HCT116 (cell line): ENCODE results near the gene IDI1. TPM values are rescaled to one million over a fixed set of nuclear protein-coding genes. Genes with fewer than 3 reads are reported as not detected.

Experiments used
- ATAC-seq: fragments of 200-7000 bp; cut with Tn5 transposase; 2 replicates; pipeline ENCODE4 v1.9.1; 2020; ENCODE audit warnings: mild to moderate bottlenecking, moderate library complexity
- BruUV-seq: library from RNA; stranded (reverse); fragments of 400-500 nt; replicated peaks from 2 replicates; lab custom pipeline; 2021; lab: Mats Ljungman, UMichigan
- CTCF ChIA-PET: fragments of 300-600 bp; sonication (Branson Sonifier 250); formaldehyde crosslinking; loops from one replicate; lab custom pipeline; 2021; ENCODE audit warnings: antibody characterized with exemption; lab: Charles Lee
- POLR2A ChIA-PET: fragments of 300-600, 350-600 bp; sonication (Branson Sonifier 250); formaldehyde crosslinking; loops from one replicate; lab custom pipeline; 2021; ENCODE audit warnings: antibody characterized with exemption; lab: Charles Lee
- RAD21 ChIA-PET, 2 experiments: fragments of 300-600 bp; sonication (Branson Sonifier 250); formaldehyde crosslinking; loops; one replicate each; lab custom pipeline; 2023; ENCODE audit warnings: low total read pairs in 2 of 2; ENCODE audit not compliant: uncharacterized antibody in 2 of 2, unreplicated experiment in 2 of 2, low non-redundant PET in 1 of 2; lab: Charles Lee
- DNase-seq: peaks from one replicate; pipeline ENCODE4 v3.0.0-alpha.2; 2010; ENCODE audit warnings: low read depth, low spot score
- H2AFZ ChIP-seq: fragments of 200-600 bp; shearing (Covaris generic), sonication (generic); 2 replicates; pipeline ENCODE4 v1.6.1; 2017; ENCODE audit warnings: low read depth, mixed run types, mixed read lengths, antibody characterized with exemption, low read length; ENCODE audit not compliant: poor library complexity, severe bottlenecking
- H3K27ac ChIP-seq: 2 replicates; pipeline ENCODE4 v1.5.1; 2012; ENCODE audit warnings: low read depth, low read length
- H3K27me3 ChIP-seq: fragments of 200-600 bp; sonication (generic); 2 replicates; pipeline ENCODE4 v1.6.1; 2016; ENCODE audit warnings: mixed run types, low read length, mixed read lengths; ENCODE audit not compliant: insufficient read depth
- H3K36me3 ChIP-seq, 2 experiments: fragments of 200-500 bp in 1 of 2; fragments of 200-600 bp in 1 of 2; sonication (Bioruptor generic) in 1 of 2; sonication (generic) in 1 of 2; 2 replicates each; pipeline versions ENCODE4 v1.5.1 to v1.6.1; 2014 to 2016; ENCODE audit warnings: low read length in 2 of 2, inconsistent platforms in 1 of 2, mixed read lengths in 1 of 2, mixed run types in 1 of 2; ENCODE audit not compliant: insufficient read depth in 2 of 2, control insufficient read depth in 1 of 2
- H3K4me1 ChIP-seq, 2 experiments: fragments of 200-600 bp in 1 of 2; sonication (generic) in 1 of 2; 2 replicates each; pipeline versions ENCODE4 v1.5.1 to v1.6.1; 2012 to 2017; ENCODE audit warnings: low read length in 2 of 2, inconsistent platforms in 1 of 2, mild to moderate bottlenecking in 1 of 2, mixed read lengths in 1 of 2, mixed run types in 1 of 2, moderate library complexity in 1 of 2; ENCODE audit not compliant: insufficient read depth in 2 of 2, control insufficient read depth in 1 of 2
- H3K4me2 ChIP-seq: fragments of 200-600 bp; sonication (generic); 2 replicates; pipeline ENCODE4 v1.6.1; 2017; ENCODE audit warnings: mixed run types, low read length, mixed read lengths
- H3K4me3 ChIP-seq, 2 experiments: fragments of 200-600 bp in 1 of 2; sonication (generic) in 1 of 2; replicated peaks in 1 of 2; 2 replicates each; pipeline ENCODE4 v1.5.1; 2011 to 2016; ENCODE audit warnings: low read length in 2 of 2, control low read depth in 1 of 2, low read depth in 1 of 2, mild to moderate bottlenecking in 1 of 2, mixed read lengths in 1 of 2, mixed run types in 1 of 2
- H3K79me2 ChIP-seq: fragments of 200-600 bp; sonication (generic); 2 replicates; pipeline ENCODE4 v1.6.1; 2017; ENCODE audit warnings: mild to moderate bottlenecking, mixed run types, low read length, moderate library complexity, mixed read lengths; ENCODE audit not compliant: insufficient read depth
- H3K9ac ChIP-seq: fragments of 200-600 bp; sonication (generic); 2 replicates; pipeline ENCODE4 v1.6.1; 2016; ENCODE audit warnings: low read length, mixed read lengths
- H3K9me2 ChIP-seq: fragments of 200-600 bp; sonication (generic), shearing (Covaris generic); 2 replicates; pipeline ENCODE4 v1.6.1; 2017; ENCODE audit warnings: mixed run types, mild to moderate bottlenecking, moderate library complexity; ENCODE audit not compliant: insufficient read depth
- H3K9me3 ChIP-seq, 2 experiments: fragments of 200-500 bp in 1 of 2; fragments of 200-600 bp in 1 of 2; sonication (Bioruptor generic) in 1 of 2; sonication (generic) in 1 of 2; 2 replicates each; pipeline ENCODE4 v1.6.1; 2014 to 2017; ENCODE audit warnings: low read length in 2 of 2, mixed read lengths in 2 of 2, inconsistent platforms in 1 of 2, low read depth in 1 of 2, mild to moderate bottlenecking in 1 of 2, mixed run types in 1 of 2, moderate library complexity in 1 of 2; ENCODE audit not compliant: control insufficient read depth in 1 of 2, insufficient read depth in 1 of 2
- H4K20me1 ChIP-seq: fragments of 200-600 bp; sonication (generic), shearing (Covaris generic); 2 replicates; pipeline ENCODE4 v1.6.1; 2017; ENCODE audit warnings: mixed run types, mild to moderate bottlenecking, moderate library complexity; ENCODE audit not compliant: insufficient read depth
- CBX3 ChIP-seq: IDR thresholded peaks from 2 replicates; pipeline ENCODE4 v1.6.1; 2012; ENCODE audit warnings: low read depth
- CEBPB ChIP-seq: IDR thresholded peaks from 2 replicates; pipeline ENCODE4 v1.6.1; 2012; ENCODE audit warnings: low read depth
- ELF1 ChIP-seq: IDR thresholded peaks from 2 replicates; pipeline ENCODE4 v1.6.1; 2012; ENCODE audit warnings: low read depth, borderline replicate concordance
- EZH2 ChIP-seq: fragments of 200-600 bp; sonication (generic); IDR thresholded peaks from 2 replicates; pipeline ENCODE4 v1.6.1; 2017; ENCODE audit warnings: antibody characterized with exemption, mixed run types
- FOSL1 ChIP-seq: IDR thresholded peaks from 2 replicates; pipeline ENCODE4 v1.6.1; 2012; ENCODE audit warnings: low read depth
- JUND ChIP-seq: IDR thresholded peaks from 2 replicates; pipeline ENCODE4 v1.6.1; 2012
- POLR2A ChIP-seq: IDR thresholded peaks from 2 replicates; pipeline ENCODE4 v1.7.0; 2011; ENCODE audit warnings: borderline replicate concordance; ENCODE audit not compliant: insufficient read depth, insufficient read length; ENCODE audit errors: extremely low read depth
- POLR2AphosphoS5 ChIP-seq: IDR thresholded peaks from 2 replicates; pipeline ENCODE4 v1.6.1; 2011; ENCODE audit warnings: mild to moderate bottlenecking, low read depth, low read length, moderate library complexity
- RAD21 ChIP-seq: IDR thresholded peaks from 2 replicates; pipeline ENCODE4 v1.6.1; 2012; ENCODE audit warnings: low read depth, mild to moderate bottlenecking
- SP1 ChIP-seq: IDR thresholded peaks from 2 replicates; pipeline ENCODE4 v1.6.1; 2012; ENCODE audit warnings: low read depth
- SRF ChIP-seq: IDR thresholded peaks from 2 replicates; pipeline ENCODE4 v1.6.1; 2012; ENCODE audit warnings: low read depth
- TCF7L2 ChIP-seq: IDR thresholded peaks from 2 replicates; pipeline ENCODE4 v1.7.0; 2011; ENCODE audit warnings: borderline replicate concordance, inconsistent platforms; ENCODE audit not compliant: insufficient read depth, insufficient read length; ENCODE audit errors: extremely low read depth
- ZBTB33 ChIP-seq: IDR thresholded peaks from 2 replicates; pipeline ENCODE4 v1.6.1; 2011; ENCODE audit warnings: mild to moderate bottlenecking, low read length, moderate library complexity; ENCODE audit not compliant: insufficient replicate concordance; ENCODE audit errors: extremely low read depth
- ZNF274 ChIP-seq: fragments of 200-500 bp; sonication (Bioruptor generic); IDR thresholded peaks from 2 replicates; pipeline ENCODE4 v1.6.1; 2014; ENCODE audit warnings: mild to moderate bottlenecking, low read depth, low read length, inconsistent platforms
- intact Hi-C: fragments of 100-400 bp; cut with micrococcal nuclease; formaldehyde crosslinking; loops from 2 replicates; pipeline ENCODE4 v1.10.0; 2022
- total RNA-seq: library from RNA; stranded (reverse); gene quantifications from one replicate; pipeline ENCODE4 v1.2.1, GENCODE V29; 2021; ENCODE audit not compliant: unreplicated experiment
- TF ChIP-seq, protein P1 (sequence below): IDR thresholded peaks from 2 replicates; pipeline ENCODE4 v1.6.1; 2012; ENCODE audit warnings: low read depth
- TF ChIP-seq, protein P2 (sequence below): IDR thresholded peaks from 2 replicates; pipeline ENCODE4 v1.6.1; 2012

The IDI1 gene
- total RNA-seq, 1 experiment from 2014 or later: 37.8 TPM

GRCh38 chr10:1026578-1026977, 22.3 kb downstream of the IDI1 start:
- Histone ChIP-seq H3K27me3 (no peaks in the 10 kb centered on the region), H3K79me2 (no peaks in the 10 kb centered on the region), H3K4me1 (no peaks in the 10 kb centered on the region), H4K20me1 (no peaks in the 10 kb centered on the region), H2AFZ (no peak overlapping the region), H3K4me3 (no peak overlapping the region), H3K27ac (no peak overlapping the region)
- CTCF ChIA-PET: no interaction called here
- POLR2A ChIA-PET: no interaction called here
- ATAC-seq (no peak), DNase-seq (no peak)
- intact Hi-C loops: no loop called here
- TF ChIP-seq, protein P1, sequence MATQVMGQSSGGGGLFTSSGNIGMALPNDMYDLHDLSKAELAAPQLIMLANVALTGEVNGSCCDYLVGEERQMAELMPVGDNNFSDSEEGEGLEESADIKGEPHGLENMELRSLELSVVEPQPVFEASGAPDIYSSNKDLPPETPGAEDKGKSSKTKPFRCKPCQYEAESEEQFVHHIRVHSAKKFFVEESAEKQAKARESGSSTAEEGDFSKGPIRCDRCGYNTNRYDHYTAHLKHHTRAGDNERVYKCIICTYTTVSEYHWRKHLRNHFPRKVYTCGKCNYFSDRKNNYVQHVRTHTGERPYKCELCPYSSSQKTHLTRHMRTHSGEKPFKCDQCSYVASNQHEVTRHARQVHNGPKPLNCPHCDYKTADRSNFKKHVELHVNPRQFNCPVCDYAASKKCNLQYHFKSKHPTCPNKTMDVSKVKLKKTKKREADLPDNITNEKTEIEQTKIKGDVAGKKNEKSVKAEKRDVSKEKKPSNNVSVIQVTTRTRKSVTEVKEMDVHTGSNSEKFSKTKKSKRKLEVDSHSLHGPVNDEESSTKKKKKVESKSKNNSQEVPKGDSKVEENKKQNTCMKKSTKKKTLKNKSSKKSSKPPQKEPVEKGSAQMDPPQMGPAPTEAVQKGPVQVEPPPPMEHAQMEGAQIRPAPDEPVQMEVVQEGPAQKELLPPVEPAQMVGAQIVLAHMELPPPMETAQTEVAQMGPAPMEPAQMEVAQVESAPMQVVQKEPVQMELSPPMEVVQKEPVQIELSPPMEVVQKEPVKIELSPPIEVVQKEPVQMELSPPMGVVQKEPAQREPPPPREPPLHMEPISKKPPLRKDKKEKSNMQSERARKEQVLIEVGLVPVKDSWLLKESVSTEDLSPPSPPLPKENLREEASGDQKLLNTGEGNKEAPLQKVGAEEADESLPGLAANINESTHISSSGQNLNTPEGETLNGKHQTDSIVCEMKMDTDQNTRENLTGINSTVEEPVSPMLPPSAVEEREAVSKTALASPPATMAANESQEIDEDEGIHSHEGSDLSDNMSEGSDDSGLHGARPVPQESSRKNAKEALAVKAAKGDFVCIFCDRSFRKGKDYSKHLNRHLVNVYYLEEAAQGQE: no peak
- TF ChIP-seq SRF (no peak), TCF7L2 (no peak), POLR2A (no peak)
- TF ChIP-seq, protein P2, sequence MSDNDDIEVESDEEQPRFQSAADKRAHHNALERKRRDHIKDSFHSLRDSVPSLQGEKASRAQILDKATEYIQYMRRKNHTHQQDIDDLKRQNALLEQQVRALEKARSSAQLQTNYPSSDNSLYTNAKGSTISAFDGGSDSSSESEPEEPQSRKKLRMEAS: no peak
- TF ChIP-seq, all 23 proteins: peak for 0
- Histone ChIP-seq H3K36me3 (no peaks in the 10 kb centered on the region), H3K9me2 (no peaks in the 10 kb centered on the region), H3K9ac (no peak overlapping the region), H3K9me3 (no peaks in the 10 kb centered on the region), H3K4me2 (no peak overlapping the region)
- RAD21 ChIA-PET: no interaction called here
- BruUV-seq: no TSS peak

GRCh38 chr10:1025683-1026082, 23.2 kb downstream of the IDI1 start, which contains the start of gene IDI2:
IDI2 (minus strand) TSS chr10:1025859; CDS start chr10:1024723, 1,136 bp downstream.
- ChIA-PET RAD21 (no interaction called here), CTCF (no interaction called here), POLR2A (no interaction called here)
- BruUV-seq: no TSS peak
- H3K9ac ChIP-seq: no peak within 1 kb of the TSS
- H3K4me2 ChIP-seq: no peak within 1 kb of the TSS
- H3K9me2 ChIP-seq: no peaks in the 10 kb centered on the region
- ATAC-seq (no peak), DNase-seq (no peak)
- no peaks in the 10 kb centered on the region for H3K79me2 ChIP-seq
- no peaks in the 10 kb centered on the region for H3K9me3 ChIP-seq
- H4K20me1 ChIP-seq: no peaks in the 10 kb centered on the region
- H3K4me3 ChIP-seq: no peak within 1 kb of the TSS
- H2AFZ ChIP-seq: no peak within 1 kb of the TSS
- H3K27ac ChIP-seq: no peak within 1 kb of the TSS
- no peaks in the 10 kb centered on the region for H3K36me3 ChIP-seq
- H3K27me3 ChIP-seq: no peaks in the 10 kb centered on the region
- no peaks in the 10 kb centered on the region for H3K4me1 ChIP-seq
- intact Hi-C loops: no loop called here
- TF ChIP-seq SP1 (no peak), POLR2A (no peak), CBX3 (no peak), POLR2AphosphoS5 (no peak), JUND (no peak), CEBPB (no peak), EZH2 (no peak), ZNF274 (no peak), RAD21 (no peak), SRF (no peak), TCF7L2 (no peak), ELF1 (no peak), FOSL1 (no peak), ZBTB33 (no peak)
- TF ChIP-seq, protein P2: no peak
